Activated CD4-positive, CD25-positive, alpha-beta regulatory T cell treated with anti-CD3 and anti-CD28 coated beads, Interleukin-2, amount 50 U/mL, for 24 hours (primary cell): ENCODE results near the gene UQCC2.

Experiments used
- ATAC-seq, 2 donors: fragments of 150-1000 bp; cut with Tn5 transposase; one replicate each; pipeline ENCODE4 v1.10.0; 2021; ENCODE audit warnings: mild to moderate bottlenecking in 1 of 2, moderate library complexity in 1 of 2

The UQCC2 gene

DNA sequence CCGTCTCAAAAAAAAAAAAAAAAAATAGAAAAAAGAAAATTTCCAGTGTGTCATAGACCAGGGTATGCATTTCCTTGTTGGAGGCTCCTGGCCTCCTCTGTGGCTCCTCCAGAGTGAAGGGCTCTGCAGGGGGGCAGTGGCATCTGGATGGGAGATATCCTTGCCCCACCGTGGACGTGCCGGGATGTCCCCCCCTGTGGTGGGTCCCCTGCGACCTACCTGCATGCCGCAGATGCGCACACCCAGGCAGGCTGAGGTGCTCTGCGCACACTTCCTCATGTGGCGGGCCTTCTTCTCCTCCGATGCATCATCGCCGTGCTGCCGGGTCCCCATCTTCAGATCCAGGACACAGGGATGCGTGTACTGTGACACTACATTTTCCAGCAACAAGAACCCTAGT is 13.7 kb upstream of the UQCC2 start:
- ATAC-seq: no peak

DNA sequence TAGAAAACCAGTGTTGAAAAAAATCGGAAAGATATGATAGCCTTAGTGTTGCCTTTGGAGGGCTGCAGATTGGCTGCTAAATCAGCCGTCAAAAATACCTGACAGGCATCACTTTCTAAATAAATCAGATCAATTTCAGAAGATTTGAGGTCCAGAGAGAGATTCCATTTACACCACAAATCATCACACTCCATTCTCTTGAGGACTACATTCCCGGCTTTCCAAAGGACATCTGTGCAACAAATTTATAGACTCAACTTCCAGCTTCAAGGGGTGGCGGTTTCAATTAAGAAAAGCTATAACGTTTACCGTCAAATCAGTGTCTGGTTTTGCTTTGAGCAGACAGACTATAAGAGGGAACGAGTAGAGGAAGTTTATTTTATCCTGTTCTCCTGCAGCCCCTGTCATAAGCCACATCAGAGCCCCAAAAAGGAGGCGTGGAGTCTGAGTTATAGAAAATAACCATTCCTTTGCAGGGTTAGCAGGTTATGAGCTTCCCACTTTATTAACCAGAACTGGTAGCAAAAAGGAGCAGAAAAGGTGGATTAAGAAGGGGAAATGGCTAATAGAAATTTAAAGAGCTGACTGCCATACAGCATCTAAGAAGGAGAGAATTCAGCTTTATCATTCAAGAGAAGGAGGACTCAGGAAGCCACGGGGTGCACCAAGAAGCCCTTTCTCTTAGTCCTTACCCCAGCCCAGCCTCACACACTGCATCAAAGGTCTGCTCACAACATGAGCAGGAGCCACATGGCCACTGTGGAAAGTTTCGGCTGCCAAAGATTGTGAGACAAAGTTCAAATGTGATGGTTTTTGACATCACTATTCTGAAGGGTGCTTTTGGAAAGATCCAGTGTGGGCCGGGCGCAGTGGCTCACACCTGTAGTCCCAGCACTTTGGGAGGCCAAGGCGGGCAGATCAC is 12.9 kb upstream of the UQCC2 start:
- ATAC-seq: no peak

DNA sequence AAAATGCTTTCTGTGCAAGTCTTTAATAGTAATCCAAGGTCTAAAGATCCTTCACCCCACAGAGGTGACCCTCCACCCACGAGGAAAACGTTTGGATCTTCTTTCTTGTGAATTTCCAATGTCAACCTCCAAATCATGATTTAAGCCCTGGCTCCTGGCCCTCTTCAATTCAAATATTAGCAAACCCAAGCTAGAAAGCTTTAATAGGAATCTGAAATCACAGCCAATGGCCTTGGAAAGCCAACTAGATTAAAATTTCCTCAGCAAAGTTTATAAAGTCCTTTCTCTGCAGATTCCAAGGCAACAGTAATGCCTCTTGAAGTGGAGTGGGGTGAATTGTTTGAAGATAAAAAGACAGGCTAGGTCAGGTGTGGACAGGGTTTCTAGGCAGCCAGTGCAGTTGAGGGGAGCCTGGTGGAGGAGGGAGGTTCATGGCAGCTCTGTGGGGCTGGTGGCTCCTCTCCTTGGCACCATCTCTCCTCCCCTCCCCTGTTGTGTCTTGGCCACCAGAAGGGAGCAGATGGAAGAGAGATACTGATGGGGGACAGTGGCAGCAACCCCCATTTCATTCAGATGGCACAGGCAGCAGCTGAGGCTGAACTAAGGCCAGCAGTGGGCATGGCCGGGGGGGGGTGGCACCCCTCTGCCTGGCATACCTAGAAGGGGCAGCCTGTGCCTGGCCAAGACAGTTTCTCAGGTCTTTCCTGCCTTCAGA is 12.0 kb upstream of the UQCC2 start:
- ATAC-seq: no peak

DNA sequence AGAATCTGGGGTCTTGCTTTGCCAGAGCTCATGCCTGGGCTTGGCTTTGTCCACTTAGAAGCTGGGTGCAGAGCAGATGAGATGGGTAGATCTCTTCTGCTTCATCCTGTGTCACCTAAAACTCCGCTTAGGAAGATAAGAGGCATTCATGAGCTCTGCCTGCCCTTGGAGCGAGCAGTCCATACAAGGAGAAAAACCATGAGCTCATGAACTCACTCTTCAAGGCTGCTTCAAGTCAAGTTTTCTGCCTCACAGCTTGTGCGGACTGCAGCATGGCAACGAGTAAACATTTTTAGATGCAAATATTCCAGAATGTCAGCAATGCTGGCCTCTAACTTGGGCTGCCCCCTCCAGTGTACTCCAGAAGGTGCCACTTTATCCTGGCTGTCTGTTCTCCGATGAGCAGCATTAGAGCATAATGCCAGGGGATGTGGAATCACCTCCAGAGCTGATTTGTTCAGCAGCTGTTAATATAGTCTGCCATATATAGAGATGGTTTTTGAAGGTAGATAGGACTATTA is 10.7 kb upstream of the UQCC2 start:
- ATAC-seq: no peak

DNA sequence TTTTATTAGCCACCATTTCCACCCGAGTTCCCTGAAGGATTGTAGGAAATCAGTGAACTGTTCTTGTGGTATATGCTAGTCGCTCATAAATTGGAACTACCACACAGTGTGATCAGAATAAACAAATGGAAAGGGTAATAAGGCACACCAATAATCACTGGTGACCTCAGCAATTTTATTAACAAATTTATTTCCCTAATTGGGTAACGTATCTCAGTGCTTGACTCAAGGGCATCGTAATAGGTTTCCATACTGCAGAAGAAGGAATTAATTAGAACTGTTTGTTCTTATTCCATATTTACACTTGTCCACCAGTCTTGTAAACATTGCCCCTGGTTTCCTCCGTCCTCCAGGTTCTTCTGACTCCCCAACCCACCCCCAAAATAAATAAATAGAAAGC is 10.0 kb upstream of the UQCC2 start:
- no peak for ATAC-seq

DNA sequence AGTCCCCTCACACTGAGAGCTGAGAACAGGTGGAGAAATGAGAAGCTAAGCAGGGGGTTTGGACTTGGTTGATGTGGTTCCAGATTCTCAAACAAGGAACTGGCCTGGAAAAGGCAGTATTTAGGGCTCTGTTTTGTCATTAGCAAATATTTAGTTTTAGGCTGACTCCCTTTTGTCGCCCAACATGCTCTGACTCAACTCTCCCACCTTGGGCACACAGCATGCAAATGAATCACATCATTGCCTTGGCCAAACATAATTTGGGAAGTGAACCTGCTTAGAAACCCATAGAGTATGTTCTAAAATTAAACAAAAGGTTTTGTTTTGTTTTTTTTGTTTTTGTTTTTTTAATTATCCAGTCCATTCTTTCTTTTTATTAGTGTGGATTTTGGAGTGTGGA is 9.5 kb upstream of the UQCC2 start:
- no peak for ATAC-seq

DNA sequence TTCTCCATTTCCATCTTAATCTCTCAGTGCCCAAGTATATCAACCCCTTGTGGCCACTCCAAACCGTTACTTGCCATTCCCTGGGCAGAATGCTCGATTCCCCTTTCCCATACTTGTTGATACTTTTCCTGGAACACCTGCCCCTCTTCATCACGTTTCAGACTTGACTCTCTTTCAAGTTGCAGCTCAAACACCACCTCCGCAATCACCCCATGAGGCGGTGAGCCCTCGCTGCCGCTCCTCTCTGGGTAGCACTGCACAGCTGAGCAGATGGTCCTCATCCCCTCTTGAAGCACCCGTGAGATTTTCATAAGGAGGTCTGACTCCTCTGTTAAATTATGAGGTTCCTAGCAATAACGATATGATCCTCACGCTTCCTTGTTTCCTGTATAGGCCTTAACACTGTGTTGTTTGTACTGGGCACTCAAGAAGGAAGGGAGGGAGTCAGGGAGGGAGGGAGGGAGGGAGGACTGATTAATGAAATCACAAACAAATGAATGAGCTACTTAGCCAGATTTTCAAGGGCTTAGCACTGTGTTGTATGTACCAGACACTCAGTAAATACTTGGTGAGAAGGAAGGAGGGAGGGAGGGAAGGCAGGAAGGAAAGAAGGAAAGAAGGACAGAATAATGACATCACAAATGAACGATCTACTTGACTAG is 8.0 kb upstream of the UQCC2 start:
- ATAC-seq: no peak

DNA sequence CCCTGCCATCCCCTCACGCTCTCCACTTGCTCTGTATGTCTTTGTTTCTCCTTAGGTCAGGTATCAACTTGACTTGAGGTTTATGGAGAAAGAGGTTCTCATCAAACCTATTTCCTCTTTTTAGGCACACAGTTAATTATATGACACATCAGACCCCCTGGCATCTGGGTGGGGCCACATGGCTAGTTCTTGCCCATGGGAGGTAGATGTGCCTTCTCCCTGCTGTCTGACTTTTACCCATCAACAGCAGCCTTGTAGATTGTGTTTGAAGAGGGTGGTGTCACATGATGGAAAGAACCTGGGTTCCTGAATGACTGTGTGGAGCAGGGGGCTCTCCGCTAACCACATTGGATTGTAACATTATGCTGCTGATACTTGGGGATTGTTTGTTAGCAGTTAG is 7.2 kb upstream of the UQCC2 start:
- peak in 1 of 2 donors; percentile 38 for ATAC-seq

DNA sequence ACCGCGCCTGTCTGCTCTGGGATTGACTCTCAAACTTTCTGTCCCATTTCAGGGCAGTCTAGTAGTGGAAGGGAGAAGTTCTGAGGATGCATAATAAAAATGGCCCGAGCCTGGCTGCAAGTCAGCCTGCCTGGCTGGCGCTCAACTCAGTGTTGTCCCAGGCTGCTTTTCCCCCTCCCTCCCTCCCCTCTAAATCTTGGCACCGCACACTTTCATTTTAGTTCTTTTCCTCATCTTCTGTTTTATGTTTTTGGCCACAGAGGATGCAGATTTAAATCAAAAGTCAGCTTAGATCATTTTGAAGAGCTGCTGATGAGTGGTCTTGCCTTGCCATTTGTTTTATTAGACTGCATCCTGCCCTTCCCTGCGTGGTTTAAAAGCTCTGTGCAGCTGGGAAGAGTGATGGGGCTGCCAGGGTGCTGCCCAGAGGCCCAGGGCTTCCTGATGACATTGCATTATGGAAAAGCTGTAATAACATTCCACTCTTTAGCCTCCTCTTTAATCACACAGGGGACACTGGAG is 6.5 kb upstream of the UQCC2 start:
- ATAC-seq: no peak

DNA sequence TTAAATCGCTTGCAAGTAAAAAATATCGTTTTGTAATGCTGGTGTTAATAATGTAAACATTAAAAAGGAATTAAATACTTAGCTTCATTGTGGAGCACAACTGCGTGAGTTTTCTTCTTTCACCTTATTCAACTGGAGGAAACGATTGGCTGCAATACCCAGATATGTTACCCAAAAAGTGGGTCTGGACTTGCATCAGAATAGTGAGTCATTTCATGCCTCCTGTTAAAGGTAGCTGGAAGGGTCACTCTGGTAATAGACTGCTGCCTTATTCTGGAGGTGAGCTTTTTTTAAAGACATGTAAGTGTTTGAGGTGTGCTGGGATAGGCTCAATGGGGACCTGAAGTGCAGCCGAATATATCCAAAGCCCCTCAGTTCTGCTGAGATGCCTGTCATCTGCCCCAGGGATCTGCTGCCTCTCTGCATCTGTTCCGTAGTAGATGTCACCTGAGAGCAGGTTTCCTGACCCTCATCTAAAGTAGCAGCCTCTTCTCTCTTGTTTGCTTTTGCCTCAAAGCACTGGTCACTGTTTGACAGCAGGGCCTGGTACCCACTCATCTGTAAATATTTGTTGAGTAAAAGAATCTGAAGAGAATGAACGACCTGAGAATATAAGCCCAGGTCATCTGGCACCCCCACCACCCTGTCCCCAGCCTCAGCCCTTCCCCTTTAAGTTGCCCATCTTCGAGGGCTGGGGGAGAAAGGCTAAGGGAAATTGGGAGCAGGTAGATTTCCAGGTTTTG is 5.6 kb upstream of the UQCC2 start:
- no peak for ATAC-seq

DNA sequence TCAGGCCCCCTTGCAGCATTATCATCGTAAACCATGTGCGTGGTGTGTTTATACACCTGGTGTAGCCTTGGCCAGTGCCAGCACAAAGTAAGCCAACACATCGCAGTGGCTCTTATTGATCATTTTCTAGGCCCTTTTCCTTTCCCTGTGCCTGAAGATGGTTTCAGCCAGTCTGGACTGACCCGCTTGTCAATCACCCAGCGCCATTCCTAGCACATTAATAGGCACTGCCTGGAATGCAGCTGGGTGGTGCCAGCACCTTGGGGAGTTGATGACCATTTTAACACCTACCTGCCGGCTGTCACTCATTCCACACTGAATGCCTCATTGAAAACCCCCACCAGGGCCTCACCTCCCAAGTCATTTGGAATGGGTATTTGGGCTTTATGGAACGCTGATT is 4.9 kb upstream of the UQCC2 start:
- no peak for ATAC-seq

DNA sequence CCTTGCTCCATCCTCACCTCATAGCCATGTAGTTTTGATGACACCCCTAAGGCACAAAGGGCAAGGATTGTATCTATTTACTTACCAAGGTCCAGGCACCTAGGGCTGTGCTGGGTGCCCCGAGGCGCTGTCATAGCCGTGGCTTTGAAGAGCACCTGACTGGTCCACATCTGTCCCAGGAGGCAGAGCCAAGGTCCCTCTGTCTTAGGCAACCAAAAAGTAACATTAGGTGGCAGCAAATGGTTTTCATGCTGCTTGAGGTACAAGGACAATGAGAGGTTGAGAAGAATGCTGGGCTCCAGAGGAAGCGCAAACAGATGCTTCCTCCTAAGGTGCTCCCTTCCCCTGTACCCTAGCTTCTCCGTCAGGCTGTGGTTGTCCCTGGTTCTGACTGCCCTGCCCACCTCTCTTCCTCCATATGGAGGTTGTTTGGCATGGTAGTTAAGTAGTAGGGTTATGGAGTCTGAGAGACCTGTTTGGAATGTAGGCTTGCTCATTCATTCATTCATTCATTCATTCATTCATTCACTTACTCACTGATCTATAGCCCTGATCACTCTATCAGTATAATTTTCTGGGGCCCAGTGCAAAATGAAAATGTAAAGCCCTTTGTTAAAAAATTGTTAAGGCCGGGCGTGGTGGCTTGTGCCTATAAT is 3.0 kb upstream of the UQCC2 start:
- ATAC-seq: no peak

DNA sequence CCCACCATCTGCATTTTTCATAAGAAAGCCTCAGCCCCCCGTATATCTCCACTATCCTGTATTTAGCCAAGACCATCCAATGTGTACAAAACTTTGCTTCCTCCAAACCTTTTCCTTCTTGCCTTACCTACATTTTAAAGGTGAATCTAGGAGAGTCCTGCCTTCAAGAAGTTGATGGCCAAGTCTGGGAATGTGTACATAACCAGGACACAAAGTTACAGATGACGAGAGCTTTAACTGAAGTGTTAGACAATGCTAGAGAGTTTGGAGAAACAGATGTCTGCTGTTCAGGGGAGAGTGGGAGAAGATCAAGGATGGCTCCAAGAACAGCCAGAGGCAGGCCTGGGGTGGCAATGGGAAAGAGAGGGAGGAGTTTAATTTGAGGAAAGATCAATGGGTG is 2.3 kb upstream of the UQCC2 start:
- ATAC-seq: no peak

DNA sequence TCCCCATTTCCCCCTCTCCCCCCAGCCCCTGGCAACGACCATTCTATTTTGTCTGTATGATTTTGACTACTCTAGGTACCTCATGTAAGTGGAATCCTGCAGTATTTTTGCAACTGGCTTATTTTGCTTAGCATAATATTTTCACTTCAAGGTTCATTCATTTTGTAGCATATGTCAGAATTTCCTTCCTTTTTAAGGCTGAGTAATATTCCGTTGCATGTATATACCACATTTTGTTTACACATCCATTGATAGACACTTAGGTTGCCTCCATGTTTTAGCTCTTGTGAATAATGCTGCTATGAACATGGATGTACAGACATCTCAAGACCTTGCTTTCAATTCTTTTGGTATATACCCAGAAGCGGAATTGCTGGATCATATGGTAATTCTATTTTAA is 1.4 kb upstream of the UQCC2 start:
- ATAC-seq: no peak

DNA sequence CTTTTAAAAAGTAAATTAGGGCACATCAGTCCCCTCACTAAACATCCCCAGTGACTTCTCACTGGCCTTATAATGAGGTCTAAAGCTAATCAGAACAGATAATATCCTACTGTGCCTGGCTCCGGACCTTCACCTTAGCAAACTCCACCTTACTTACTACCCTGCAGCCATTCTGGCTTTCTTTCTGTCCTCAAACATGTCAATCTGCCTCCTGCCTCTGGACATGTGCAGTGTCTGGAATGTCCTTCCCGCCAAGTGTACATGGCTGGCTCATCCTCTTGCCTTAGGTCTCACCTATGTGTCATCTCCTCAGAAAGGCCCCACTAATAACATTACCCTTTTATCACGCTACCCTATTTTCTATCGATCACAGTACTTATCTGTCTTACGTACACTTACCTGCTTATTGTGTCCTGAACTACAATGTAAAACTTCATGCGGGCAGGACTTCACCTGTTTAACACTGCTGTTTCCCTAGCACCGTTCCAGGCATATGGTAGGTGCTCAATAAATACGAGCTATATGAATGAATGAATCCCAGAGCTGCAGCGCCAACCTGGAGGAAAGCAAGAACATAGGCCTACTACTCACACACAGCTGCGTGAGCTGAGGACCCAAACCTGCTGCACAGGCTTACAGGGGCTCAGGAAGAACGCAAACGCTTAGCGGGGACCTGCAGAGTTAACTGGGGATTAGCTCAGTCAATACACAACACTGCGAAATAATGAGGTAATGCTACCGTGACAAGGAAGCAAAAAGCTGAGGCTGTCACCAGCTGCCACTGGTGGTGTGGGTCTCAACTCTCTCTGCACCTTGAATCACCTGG is 991 bp downstream of the UQCC2 start:
- ATAC-seq: peak in 1 of 2 donors; percentile 8

DNA sequence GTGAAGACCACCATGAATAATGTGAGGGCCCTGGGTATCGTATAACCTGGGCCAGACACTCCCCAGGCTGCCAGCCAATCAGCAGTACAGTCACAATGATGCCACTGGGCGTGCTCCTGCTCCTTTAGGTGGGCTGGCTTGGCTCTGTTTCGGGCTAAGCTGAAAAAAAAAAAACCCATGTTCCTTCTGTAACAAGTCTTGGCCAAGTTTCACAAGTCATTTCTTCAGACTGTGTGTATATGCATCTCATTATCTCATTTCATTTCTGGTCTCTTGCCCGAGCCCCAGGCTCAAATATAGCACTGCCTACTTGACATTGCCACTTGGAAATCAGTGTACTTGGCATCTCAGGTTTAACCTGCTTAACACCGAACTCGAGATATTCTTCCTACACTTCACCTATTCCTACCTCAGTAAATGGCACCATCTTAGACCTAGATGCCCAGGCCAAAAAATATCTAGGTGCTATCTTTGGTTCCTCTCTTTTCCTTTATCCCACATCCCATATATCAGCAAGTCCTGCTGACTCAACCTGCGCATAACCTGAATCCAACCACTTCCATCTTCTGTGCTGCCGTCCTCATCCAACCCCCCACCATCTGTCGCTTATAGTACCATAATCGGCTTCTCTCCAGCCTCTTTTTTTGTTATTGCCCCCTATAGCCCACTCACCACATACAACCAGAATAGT is 1.8 kb downstream of the UQCC2 start:
- ATAC-seq: no peak

DNA sequence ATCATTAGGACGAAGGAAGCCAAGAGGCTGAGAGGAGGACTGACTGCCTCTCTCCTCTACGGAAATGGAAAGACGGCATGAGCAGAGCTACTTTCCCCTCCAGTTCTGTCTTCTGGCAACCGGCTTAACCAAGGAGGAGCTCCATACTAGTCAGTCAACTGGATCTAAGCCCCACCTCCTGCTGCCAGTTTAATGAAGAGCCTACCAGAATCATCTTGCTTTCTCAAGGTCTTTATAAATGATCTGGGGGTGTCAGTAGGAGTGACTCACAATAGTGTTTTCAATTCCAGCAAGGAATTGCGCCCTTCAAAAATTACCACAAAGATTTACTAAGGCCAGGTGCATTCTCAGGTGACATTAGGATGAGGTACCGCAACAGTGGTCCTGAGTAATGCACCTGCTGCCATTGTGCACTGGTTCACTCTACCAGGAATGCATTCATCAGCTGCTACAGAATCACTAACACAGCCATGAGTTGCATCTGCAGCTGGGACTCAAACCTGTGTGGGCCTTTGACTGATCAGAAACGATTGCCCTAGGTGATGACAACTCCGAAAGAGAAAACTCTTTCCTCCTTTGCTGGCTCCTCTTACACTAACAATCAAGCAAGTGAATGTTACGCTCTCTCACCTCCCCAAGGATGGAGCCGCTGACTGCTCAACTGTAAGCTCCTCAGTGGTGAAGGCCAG is 2.8 kb downstream of the UQCC2 start:
- ATAC-seq: no peak

DNA sequence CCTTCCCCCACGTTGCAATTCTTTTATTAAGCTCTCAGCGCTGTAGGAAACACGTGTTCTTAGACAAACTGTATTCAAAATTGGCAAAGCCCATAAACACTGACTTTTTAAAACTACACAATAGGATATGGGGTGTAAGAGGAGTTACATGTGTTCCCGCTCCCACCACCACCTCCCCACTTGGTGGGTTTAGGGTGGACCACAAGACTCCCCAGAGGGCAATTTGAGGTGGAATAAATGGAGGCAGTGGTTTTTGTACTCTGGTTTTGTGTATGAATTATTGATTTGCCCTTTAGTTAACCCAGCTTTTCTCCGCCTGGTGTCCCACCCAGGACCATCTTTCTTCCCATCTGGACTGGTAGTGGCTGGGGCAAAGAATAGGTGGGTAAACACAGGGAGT is 3.7 kb downstream of the UQCC2 start:
- ATAC-seq: no peak

DNA sequence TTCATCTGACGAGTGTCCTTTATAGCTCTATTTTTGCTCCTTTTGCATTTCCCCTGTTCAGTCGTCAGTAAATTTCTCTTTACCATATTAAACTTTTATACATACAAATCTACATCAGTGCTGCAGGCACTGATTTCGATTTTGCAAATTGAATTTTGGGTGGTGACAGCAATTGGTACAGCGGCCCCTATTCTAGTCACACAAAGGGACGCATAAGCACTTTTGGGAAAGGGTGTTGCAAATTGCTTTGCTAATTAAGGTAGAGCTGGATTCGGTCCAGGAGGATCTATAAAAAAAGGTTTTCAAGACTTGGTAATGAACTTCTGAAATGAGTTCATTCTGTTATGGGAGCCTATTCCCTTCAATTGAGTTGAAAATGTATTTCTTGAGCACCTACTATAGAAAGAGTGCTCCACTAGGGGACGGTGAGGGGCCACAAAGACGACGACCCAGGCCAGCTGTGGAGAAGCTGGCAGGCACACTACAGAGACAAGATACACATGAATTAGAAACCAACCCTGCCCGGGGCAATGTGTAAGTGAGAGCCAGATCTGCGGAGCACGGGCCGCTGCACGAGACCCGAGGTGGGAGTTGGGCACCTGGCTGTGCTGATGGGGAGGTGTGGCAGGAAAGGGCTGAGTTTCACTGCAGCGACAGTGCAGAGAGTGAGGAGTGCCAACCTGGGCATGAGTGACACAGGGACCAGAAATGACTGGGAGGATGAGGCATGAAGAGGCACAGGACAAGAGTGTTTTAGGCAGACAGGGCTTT is 5.4 kb downstream of the UQCC2 start:
- ATAC-seq: no peak
